KMS-11 (cell line): ENCODE measurements around the gene PRIM1.

Experiments
- H2AFZ ChIP-seq: fragments of 200-600 bp; sonication (generic); 2 replicates; pipeline ENCODE4 v1.6.1; 2016; ENCODE audit warnings: antibody characterized with exemption, mixed run types, low read depth
- H3K27ac ChIP-seq: fragments of 200-600 bp; sonication (generic); 2 replicates; pipeline ENCODE4 v1.6.1; 2016; ENCODE audit warnings: mild to moderate bottlenecking, mixed run types
- H3K27me3 ChIP-seq: fragments of 200-600 bp; sonication (generic); 2 replicates; pipeline ENCODE4 v1.6.1; 2017; ENCODE audit warnings: mild to moderate bottlenecking, low read depth, mixed run types, moderate library complexity; ENCODE audit not compliant: insufficient read depth
- H3K36me3 ChIP-seq: fragments of 200-600 bp; sonication (generic); 2 replicates; pipeline ENCODE4 v1.6.1; 2017; ENCODE audit warnings: mild to moderate bottlenecking, mixed run types; ENCODE audit not compliant: insufficient read depth
- H3K4me1 ChIP-seq: fragments of 200-600 bp; sonication (generic); 2 replicates; pipeline ENCODE4 v1.6.1; 2016; ENCODE audit warnings: mild to moderate bottlenecking, low read depth, mixed run types; ENCODE audit not compliant: poor library complexity, severe bottlenecking
- H3K4me2 ChIP-seq: fragments of 200-600 bp; sonication (generic); 2 replicates; pipeline ENCODE4 v1.7.0; 2016; ENCODE audit warnings: mild to moderate bottlenecking, mixed run types
- H3K4me3 ChIP-seq: fragments of 200-600 bp; sonication (generic); IDR thresholded peaks from 2 replicates; pipeline ENCODE4 v1.6.1; 2017; ENCODE audit warnings: low read depth, low read length, mixed read lengths; ENCODE audit not compliant: insufficient read depth
- H3K79me2 ChIP-seq: fragments of 200-600 bp; sonication (generic); 2 replicates; pipeline ENCODE4 v1.6.1; 2016; ENCODE audit warnings: low read depth, mixed run types; ENCODE audit not compliant: insufficient read depth
- H3K9ac ChIP-seq: fragments of 200-600 bp; sonication (generic); 2 replicates; pipeline ENCODE4 v1.6.1; 2016; ENCODE audit warnings: mild to moderate bottlenecking, mixed run types
- H4K20me1 ChIP-seq: fragments of 200-600 bp; sonication (generic); 2 replicates; pipeline ENCODE4 v1.6.1; 2016; ENCODE audit warnings: mild to moderate bottlenecking, mixed run types; ENCODE audit not compliant: insufficient read depth
- TF ChIP-seq, protein P1 (sequence below): fragments of 200-600 bp; sonication (generic); conservative IDR thresholded peaks from 2 replicates; pipeline ENCODE4 v1.6.1; 2017; ENCODE audit warnings: low read depth, mild to moderate bottlenecking, antibody characterized with exemption, low read length, moderate library complexity, mixed read lengths

Gene PRIM1

GRCh38 chr12:56716458-56716857, 35.7 kb downstream of the PRIM1 start:
- Histone ChIP-seq H4K20me1 (peaks cover 60% of the 10 kb centered on the region), H2AFZ (no peak overlapping the region), H3K79me2 (peaks cover 75% of the 10 kb centered on the region), H3K9ac (no peak overlapping the region), H3K4me1 (peaks cover 60% of the 10 kb centered on the region), H3K4me2 (no peak overlapping the region), H3K4me3 (no peak overlapping the region), H3K27me3 (no peaks in the 10 kb centered on the region), H3K36me3 (peaks cover 41% of the 10 kb centered on the region; the same call in 1 of the 2 replicates), H3K27ac (no peak overlapping the region; the same call in 1 of the 2 replicates)
- TF ChIP-seq, protein P1, sequence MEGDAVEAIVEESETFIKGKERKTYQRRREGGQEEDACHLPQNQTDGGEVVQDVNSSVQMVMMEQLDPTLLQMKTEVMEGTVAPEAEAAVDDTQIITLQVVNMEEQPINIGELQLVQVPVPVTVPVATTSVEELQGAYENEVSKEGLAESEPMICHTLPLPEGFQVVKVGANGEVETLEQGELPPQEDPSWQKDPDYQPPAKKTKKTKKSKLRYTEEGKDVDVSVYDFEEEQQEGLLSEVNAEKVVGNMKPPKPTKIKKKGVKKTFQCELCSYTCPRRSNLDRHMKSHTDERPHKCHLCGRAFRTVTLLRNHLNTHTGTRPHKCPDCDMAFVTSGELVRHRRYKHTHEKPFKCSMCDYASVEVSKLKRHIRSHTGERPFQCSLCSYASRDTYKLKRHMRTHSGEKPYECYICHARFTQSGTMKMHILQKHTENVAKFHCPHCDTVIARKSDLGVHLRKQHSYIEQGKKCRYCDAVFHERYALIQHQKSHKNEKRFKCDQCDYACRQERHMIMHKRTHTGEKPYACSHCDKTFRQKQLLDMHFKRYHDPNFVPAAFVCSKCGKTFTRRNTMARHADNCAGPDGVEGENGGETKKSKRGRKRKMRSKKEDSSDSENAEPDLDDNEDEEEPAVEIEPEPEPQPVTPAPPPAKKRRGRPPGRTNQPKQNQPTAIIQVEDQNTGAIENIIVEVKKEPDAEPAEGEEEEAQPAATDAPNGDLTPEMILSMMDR: no peak

DNA sequence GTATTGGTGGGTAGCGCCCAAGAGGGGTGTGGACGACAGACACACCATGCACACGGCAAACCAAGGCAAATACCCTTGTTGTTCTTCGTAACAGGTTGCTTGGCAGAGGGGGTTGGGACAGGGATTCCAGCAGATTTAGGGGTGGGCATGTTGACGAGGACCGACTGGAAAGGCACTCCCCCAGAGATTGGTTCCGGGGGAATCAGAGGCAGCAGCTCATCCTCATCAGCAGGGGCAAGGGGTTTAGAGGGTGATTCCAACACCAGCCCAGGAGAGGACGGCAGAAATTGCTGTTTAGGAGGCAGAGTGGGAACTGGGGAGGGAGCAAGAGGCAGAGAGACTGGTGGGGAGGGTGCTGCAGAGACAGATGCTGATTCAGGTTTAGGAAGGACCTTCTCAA, 36.3 kb downstream of the PRIM1 start:
- peaks cover 69% of the 10 kb centered on the region for H3K79me2 ChIP-seq
- no peaks in the 10 kb centered on the region for H3K27me3 ChIP-seq
- H4K20me1 ChIP-seq: peaks cover 56% of the 10 kb centered on the region
- no peak overlapping the region for H3K9ac ChIP-seq
- no peak overlapping the region for H3K4me3 ChIP-seq
- no peak overlapping the region for H2AFZ ChIP-seq
- peaks cover 54% of the 10 kb centered on the region for H3K4me1 ChIP-seq
- peaks cover 40% of the 10 kb centered on the region; the same call in 1 of the 2 replicates for H3K36me3 ChIP-seq
- TF ChIP-seq, protein P1: no peak
- no peak overlapping the region for H3K4me2 ChIP-seq
- H3K27ac ChIP-seq: no peak overlapping the region; the same call in 1 of the 2 replicates

DNA sequence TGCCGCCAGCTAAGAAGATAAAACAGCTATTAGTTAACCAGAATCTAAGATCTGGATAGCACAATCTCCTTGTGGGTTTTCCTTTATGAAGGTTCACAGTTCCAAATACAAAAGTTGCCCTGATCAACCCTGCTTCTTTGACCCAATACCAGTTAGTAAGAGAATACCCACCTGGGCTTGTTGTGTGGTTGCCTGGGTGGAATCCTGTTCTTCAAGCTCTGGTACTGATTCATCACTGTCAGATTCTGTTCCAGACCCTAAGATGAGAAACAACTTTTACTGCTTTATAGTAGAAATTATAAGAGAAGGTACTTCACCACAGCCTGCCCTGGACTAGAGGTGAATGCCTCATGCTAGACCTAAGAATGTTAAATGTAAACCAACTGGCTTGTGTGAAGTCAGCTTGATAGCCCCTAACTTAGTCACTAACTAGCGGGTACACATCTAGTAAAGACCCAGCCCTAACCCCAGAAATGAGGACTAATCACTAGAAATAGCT, 37.6 kb downstream of the PRIM1 start:
- Histone ChIP-seq H4K20me1 (peaks cover 42% of the 10 kb centered on the region), H3K36me3 (peaks cover 27% of the 10 kb centered on the region; the same call in 1 of the 2 replicates), H3K27ac (no peak overlapping the region), H3K4me3 (no peak overlapping the region), H3K4me1 (peaks cover 40% of the 10 kb centered on the region), H3K79me2 (peaks cover 55% of the 10 kb centered on the region), H3K9ac (no peak overlapping the region), H3K27me3 (no peaks in the 10 kb centered on the region), H3K4me2 (no peak overlapping the region), H2AFZ (no peak overlapping the region)
- TF ChIP-seq, protein P1: no peak

GRCh38 chr12:56713345-56713744, 38.8 kb downstream of the PRIM1 start:
- Histone ChIP-seq H3K4me3 (no peak overlapping the region), H3K4me2 (no peak overlapping the region), H3K27me3 (no peaks in the 10 kb centered on the region), H2AFZ (no peak overlapping the region), H3K36me3 (peaks cover 26% of the 10 kb centered on the region; the same call in 1 of the 2 replicates), H3K27ac (no peak overlapping the region), H3K9ac (no peak overlapping the region), H3K79me2 (peaks cover 44% of the 10 kb centered on the region), H3K4me1 (peaks cover 29% of the 10 kb centered on the region), H4K20me1 (peaks cover 34% of the 10 kb centered on the region)
- TF ChIP-seq, protein P1: no peak
